GM19240 (cell line): ENCODE data around the gene ARHGEF6.

Source experiments
- DNase-seq: peaks from one replicate; pipeline ENCODE4 v3.0.0; 2011; ENCODE audit warnings: low spot score; ENCODE audit not compliant: insufficient read length

The ARHGEF6 gene

DNA sequence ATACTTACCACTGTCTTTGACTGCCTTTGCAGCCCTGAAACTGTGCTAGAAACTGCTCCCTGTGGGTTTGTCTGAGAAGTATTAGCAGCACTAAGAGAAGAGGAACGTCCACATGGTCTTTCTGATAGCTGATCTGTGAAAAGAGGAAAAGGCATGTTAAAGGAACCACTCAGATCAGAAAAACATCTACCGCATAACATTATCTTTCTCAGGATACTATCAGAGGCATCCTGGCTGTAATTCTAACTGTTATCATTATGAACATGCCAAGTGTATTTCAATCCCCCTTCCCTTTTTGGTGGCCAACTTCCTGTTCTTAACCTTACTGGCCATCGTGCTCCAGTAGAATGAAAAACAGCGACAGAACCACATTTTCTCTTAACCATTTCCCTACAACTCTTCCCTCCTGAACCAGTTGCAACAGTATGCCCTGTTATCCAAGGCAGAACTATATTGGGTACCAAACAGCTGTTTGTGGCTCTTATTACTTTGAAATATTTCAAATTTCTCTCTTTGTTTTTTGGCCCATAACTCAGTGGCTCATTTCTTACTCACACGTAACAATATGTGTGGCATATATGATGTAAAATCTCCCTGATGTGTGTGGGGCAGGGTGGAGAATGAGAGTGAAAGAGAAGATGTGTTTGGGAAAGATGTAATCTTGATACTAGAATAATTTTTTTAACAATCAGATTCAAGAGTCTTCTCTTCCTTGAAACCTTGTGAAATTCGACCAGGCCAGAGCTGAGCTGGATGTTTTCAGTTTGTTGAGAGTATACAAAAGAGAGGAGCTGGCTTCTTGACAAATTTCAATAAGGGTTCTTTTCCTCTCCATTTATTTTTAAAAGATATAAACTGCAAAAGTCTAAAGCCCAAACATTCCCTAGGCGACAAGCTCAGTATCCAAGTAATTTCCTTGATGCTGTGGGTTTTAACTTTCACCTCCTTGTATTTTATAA, 35.2 kb downstream of the ARHGEF6 start:
- no peak for DNase-seq

DNA sequence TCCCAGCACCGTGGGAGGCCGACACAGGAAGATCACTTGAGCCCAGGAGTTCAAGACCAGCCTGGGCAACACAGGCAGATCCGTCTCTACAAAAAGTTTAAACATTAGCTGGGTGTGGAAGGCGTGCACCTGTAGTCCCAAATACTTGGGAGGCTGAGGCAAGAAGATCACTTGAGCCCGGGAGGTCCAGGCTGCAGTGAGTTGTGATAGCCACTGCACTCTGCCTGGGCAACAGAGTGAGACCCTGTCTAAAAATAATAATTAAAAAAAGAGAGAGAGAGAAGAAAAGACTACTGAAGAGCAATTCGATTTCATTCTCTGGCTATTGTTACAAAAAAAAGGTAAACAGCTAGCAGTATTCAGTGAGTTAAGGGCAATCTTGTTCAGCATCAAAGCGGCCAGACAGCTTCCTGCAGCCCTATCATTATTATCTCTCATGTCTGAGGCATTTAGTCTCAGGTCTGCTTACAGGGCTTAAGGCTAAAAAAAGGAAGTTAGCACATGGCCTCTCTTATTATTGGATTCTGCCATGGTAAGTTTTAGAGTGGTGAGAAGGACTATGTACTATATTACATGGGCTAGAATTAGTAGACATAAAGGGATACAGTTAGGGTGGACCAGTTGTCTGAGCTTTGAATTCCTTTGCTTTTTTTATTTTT, 37.9 kb downstream of the ARHGEF6 start:
- no peak for DNase-seq

DNA sequence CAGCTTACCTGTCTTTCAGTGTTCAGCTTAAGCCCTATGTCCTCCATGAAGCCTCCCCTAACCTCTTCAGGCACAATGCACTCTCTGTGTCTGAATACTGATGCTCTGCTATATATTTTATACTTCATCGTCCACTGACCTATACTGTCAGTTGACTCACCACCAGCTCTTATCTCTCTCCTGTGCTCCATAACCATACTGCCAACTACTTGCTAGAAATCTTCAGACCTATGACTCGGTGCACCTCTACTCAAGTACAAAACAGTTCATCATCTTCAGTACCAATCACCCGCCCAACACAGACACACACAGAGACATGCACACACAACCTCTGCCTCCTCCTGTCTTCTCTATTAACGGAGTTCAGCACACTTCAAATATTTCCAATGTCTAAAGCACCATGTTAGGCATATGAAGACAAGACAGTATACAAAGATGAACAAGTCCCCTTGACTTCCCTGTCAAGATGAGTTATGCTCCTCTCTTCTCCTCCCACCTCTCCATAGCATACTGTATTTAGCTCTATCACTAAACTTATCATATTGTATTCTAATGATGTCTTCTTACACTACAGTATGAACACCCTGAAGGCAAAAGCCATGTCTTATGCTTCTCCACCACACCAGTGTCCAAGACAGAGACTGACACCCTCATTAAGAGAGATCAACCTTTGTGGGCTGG, 42.5 kb downstream of the ARHGEF6 start:
- no peak for DNase-seq

DNA sequence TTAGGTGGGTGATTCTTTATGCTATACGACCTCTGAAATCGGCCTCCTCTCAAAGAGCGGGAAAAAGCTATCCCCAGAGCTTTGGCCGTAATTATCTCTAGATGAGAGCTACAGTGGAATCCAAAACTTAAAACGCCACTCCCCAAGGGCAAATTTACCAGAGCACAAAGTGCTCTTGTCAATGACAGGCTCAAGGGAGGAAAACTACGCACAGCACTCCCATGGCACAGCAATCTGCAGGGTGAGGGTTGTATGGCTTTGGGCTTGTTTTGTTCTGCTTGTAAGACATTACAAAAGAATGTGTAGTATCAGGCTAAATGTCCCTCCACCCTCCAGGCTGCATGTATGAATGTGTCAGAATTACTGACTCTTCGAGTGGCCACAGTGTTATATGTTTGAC, 44.0 kb downstream of the ARHGEF6 start:
- no peak for DNase-seq

DNA sequence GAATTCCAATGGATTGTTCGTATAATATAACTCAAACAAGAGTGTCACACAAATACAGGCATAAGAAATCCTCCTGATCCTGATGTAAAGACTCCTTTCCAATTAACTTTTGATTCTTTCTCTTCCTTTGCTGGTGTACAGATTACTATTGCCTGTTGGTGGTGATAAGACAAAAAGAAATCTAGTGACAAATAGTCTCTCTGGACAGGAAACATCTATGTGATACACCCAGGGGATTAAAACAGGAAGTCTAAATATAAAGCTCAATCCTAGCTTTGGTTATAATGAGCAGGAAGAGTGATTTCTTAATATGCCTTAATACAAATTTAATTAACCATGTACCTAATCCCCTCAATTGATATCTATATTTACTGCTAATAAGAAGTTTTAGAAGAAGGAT, 45.1 kb downstream of the ARHGEF6 start:
- no peak for DNase-seq

DNA sequence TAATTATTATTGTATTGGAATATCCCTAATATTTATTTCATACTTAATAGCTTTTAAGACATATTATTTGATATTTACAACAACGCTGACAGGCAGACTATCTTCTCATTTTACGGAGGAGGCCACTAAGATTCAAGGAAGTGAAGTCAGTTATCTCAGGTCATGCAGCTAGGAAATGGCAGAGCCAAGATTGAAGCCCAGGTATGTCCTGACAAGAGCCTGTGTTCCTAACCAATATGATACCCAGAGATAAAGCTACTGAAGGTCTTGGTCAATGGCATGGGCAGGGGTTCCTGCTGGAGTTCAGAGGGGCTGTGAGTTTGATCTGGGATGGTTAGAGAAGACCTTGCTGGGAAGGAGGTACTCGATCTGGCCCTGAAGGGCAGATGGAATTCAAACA, 47.1 kb downstream of the ARHGEF6 start:
- DNase-seq: no peak

DNA sequence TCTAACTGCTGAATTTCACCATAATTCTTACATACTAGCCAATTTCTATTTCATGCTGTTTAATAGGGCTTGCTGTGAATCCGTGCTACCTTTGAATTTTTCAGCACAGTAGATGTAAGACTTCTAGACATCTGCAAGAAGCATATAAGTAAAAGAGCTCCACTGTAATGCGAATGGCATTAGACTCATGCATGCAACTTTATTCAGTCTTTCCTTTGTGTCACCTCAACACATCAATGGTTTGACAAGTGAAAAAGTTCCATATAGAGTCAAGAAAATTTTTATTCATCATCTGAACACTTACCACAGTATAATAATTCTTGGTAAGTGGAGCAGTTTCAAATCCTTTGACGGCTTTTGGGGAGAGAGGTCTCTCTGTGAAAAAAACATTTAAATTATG, 48.9 kb downstream of the ARHGEF6 start:
- DNase-seq: no peak

DNA sequence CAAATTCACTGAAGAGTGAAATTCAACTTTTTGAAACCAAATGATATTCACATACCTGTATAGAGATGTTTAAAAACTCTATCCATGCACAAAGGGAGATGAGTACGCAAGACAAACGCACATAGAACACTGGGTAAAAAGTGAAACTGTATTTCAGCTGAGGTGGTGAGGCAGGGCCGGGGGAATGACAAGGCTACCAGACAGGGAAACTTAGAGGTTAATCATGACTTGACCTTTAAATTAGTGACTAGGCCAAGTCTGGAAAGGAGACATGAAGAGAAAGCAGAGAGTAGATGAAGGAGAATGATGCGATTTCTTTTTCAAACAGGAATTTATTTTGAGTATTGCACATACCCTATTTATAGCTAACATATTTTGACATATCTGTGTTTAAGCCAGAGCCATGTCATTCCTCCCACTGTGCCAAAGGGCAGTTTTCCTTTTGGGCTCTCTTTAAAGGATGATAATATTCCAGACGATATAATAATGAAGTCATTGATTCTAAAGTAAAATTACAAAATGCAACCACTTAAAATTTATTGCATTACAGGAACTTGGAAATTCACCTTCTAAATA, 49.4 kb downstream of the ARHGEF6 start:
- DNase-seq: no peak

DNA sequence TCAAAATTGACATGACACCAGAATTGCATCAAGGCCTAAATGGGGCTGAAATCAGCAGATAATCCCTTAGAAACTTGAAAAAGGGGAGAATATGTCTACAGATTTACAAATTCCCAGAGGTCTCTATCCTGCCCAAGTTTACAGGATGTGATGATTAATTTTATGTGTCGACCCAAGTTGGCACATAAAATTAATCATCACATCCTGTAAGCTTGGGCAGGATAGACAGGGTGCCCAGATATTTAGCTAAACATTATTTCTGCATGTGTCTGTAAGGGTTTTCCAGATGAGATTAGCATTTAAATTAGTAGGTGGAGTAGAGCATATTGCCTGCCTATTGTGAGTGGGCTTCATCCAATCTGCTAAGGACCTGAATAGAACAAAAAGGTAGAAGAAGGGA, 52.3 kb downstream of the ARHGEF6 start:
- no peak for DNase-seq

DNA sequence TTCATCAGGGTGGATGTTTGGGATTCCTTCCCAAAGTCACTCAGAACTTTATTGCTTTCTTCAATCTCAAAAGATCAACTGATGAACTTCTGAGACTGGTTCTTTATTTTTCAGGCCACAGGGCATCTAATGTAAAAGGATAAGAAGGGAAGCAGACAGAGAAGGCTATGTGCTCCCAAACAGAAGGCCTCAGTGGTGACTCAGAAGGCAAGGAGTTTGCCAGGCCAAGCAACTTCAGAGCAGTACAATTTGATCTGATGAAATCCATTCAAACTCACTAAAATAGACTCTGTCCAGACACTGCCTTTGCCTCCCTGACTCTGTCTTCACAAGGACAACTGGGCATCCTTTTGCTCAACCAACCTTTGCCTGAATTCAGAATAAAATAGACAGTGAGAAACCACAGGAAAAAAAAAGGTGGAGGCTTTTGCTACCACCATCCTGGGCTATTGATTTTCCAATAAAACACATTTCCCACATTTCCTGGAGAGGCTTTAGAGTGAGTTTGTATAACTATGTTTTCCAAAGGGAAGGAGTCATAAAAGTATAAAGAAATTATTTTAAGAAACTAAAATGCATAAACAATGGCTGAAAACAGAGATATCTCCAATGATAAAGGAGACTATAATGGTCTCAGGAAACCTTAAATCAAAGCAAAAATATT, 55.2 kb downstream of the ARHGEF6 start:
- DNase-seq: no peak

DNA sequence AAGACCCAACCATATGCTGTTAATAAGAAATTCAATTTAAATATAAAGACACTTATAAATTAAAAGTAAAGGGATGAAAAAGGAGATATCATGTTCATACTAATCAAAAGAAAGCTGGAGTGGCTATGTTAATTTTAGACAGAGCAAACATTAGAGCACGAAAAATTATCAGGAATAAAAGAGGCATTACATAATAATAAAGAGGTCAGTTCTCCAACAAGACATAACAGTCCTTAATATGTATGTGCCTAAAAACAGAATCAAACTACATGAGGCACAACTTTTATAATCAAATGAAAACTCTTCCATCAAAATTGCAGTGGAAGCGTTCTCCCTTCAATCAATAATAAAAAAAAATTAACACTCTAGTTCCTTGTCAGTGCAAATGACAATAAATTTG, 62.6 kb downstream of the ARHGEF6 start:
- no peak for DNase-seq

DNA sequence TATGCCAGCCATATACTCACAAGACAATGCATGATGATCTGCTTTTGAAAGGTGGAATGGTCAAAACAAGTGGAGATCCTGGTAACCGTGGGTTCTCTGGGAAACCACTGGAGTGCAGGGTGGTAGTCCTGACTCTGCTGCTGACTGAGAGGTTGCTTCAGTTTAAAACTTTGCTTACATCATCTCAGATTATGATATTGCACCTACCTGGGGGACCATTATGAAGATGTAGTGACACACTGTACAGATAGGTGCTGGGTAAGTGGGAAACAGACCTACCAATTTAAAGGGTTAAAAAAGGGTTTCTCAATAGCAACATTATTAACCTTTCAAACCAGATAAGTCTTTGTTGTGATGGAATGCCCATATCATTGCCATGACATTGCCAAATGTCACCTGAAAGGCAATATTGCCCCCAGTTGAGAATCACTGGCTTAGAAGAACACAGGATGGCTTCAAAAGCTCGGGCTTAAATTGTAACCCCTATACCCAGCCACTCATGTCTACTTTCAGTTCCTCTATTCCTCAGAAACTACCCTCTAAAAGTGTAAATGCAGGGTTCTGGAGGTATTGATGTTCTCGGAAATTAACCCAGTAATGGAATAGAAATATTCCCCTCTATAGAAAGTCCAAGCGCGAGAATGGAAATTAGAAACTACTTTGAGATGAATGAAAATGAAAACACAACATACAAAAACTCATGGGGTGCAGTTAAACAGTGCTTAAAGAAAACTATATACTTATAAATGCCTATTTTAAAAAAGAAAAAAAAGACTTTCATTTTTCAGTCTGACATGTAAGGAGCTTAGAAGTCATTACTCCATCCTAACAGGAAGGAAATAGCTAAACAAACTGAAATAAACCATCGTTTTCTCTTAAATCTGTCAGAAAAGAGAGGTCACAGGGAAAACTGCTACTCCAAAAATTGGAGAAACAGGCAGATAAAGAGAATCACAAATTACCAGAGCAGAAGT, 65.8 kb downstream of the ARHGEF6 start:
- DNase-seq: no peak

DNA sequence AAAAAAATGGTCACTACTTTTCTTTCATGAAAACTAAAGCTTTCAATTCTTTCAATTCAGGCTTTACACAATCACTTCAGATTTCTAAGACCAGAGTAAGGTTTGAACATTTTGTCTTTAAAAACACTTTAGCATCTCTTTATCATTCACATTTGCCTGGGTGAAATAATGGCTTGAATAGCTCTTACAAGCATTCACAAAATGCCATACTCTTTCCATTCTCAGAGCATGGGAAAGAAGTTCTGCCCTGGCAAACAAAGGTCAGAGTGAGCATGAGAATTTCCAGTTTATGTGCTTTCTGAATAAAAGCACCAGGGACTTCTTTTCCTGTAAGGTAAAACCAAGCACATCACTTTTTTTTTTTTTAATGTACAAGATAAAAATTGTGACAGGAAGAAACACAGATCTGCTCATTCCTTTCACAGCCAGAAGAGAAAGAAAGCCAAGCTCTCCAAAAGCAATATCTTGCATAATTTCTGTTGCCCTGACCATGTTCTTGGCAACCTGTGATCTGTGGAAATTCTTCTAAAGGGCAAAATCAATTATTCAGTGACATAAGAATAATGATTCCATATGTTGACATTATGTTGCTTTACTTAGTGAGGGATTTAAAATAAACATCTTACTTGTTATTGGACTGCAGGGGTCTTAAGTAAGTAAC, 68.0 kb downstream of the ARHGEF6 start:
- DNase-seq: no peak

DNA sequence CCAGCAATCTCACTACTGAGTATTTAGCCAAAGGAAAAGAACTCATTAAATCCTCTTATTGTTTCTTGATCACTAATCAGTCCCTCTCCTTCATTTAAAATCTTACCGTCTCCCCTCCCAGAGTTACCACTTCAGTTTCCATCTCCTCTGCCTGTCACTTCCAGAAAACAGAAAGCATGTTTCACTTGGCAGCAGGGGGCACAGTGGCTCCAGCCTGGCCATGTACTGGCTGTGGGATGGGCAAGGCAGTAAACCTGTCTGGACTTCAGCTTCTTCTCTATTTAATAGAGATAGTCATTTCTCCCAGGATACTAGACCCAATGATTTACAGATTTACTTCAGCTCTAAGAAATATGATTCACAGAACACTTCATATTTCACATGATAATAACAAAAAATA, 69.6 kb downstream of the ARHGEF6 start:
- DNase-seq: no peak

DNA sequence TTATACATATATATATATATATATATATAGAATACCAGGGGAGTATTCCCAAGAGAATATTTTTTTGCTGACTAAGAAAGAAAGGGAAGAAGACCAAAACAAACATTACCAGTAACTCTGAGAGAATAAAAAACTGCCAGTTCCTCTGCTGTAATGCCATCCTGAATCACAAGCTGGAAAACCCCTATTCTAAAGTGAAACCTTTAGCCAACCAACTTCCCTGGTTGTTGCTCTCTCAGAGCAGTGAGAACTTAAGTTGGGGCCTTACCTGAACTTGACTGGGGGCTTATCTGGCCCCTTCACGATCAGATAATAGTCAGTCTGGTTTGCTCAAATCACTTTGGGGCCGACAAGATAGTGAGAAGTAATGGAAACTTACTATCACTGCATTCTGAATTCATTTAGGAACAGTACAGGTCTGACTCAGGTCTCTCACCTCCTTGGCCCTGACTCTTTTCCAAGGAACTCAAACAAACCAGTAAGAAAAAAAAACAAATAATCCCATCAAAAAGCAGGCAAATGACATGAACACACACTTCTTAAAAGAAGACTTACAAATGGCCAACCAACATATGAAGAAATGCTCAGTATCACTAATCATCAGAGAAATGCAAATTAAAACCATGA, 70.3 kb downstream of the ARHGEF6 start:
- no peak for DNase-seq

DNA sequence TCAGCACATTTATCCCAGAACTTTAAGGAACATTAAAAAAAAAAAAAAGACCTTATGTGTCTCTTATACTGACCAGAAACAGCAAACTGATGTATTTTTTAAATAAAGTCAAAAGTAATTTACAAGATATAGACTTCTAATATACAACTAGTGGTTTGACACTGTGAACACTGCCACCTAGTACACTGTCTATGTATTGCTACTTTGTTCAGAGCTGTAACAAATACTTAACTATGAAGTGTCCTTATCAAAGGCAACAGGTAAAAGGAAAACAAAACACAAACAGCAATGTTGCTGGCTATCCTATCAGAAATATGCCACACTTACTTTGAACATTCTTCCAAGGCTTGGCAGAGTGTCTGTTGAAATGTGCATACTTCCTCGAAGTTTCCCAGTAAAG, 72.4 kb downstream of the ARHGEF6 start:
- DNase-seq: no peak

DNA sequence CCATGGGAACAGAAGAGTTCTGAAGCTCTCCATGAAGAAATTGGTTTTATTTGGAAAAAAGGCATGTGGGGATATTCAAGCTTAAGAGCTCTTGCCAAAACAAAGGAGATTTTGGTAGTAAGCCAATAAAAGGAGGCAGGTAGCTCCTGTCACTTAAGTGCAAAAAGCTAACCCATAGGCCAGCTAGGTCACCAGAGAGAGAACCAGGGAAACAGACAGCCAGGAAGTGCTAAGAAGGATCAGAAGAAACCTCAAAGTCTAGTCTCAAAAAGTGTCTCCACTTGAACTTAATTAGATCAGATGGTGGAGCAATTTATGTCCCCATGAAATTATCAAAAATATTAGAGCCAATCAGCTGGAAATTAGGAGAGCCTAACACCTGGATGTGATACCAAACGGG, 83.6 kb downstream of the ARHGEF6 start:
- no peak for DNase-seq

DNA sequence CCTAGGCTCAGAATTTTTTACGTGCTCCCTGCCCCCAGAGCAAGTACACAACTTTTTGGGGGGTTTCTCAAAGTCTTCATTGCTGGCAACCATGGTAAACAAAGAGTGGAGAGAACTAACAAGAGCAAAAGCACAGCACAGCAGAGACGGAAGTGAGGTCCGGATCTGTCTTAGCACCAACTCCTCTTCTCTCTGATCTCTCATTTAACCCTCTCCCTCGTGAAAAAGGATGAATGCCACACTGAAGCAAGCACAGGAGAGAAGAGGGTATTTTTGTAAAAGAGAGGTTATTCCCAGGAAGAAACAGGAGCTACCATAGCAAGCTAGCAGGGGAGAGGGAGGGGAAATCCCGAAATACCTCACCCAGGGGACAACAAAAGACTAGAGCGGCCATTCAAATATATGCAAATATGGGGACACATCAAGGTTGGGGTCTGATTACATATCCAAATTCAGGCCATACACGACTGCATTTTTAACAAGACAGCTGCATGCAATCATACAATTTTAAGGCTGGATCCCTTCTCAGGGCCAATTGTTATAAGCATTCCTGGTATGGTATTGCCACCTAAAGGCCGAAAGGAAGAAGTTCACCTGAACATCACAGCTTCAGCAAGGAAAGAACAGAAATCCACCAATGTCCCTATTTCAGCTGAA, 86.2 kb downstream of the ARHGEF6 start:
- DNase-seq: peak; percentile 29

DNA sequence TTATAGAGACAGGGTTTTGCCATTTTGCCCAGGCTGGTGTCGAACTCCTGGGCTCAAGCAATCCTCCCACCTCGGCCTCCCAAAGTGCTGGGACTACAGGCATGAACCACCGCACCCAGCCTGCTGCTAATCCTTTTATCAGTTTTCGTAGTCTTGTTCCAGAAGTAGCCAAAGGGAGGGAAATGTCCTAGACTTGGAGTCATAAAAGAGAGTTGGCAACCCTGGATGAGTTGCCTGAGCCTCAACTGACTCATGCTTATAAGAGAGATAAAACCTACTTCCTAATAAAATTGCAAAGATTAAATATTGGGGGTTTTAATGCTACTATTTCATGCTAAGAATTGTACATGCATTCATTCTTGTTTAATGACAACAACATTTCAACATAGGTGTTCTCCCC, 88.5 kb downstream of the ARHGEF6 start:
- no peak for DNase-seq
